A375 (cell line): Measurements from ENCODE around the gene TTLL7. TPM values are rescaled to one million over a fixed set of nuclear protein-coding genes. Genes with fewer than 3 reads are reported as not detected.

Experiments used
- total RNA-seq: library from RNA; depleted of rRNA; stranded (reverse); fragments of >200 nt; shearing (Covaris generic); gene quantifications from 2 replicates; pipeline ENCODE4 v1.2.3, GENCODE V29; 2014; rRNA removed

Gene TTLL7
- total RNA-seq: 1.8 and 4.3 TPM in 2 replicates

GRCh38 chr1:83998498-83999315, at the start of gene TTLL7:
TSS of gene TTLL7 (minus strand) at chr1:83999132. CDS start at chr1:83952211, 46,921 bp downstream.

Other genes starting within 250 kb of the TTLL7 start
- 9.2 and 10.3 TPM in 2 replicates for gene PRKACB, start 145.1 kb upstream of the TTLL7 start, total RNA-seq